GM21786 (cell line): ENCODE measurements around the gene ATG9B.
"Not testable (repeated sequence)": the region's sequence is repeated elsewhere in the genome, so short reads cannot be mapped to it uniquely, and the experiment has no call there.

ENCODE experiments used
- ATAC-seq: cut with Tn5 transposase; IDR thresholded peaks from one replicate; pipeline ENCODE4 v1.9.1; 2021; ENCODE audit not compliant: unreplicated experiment

Gene ATG9B

DNA sequence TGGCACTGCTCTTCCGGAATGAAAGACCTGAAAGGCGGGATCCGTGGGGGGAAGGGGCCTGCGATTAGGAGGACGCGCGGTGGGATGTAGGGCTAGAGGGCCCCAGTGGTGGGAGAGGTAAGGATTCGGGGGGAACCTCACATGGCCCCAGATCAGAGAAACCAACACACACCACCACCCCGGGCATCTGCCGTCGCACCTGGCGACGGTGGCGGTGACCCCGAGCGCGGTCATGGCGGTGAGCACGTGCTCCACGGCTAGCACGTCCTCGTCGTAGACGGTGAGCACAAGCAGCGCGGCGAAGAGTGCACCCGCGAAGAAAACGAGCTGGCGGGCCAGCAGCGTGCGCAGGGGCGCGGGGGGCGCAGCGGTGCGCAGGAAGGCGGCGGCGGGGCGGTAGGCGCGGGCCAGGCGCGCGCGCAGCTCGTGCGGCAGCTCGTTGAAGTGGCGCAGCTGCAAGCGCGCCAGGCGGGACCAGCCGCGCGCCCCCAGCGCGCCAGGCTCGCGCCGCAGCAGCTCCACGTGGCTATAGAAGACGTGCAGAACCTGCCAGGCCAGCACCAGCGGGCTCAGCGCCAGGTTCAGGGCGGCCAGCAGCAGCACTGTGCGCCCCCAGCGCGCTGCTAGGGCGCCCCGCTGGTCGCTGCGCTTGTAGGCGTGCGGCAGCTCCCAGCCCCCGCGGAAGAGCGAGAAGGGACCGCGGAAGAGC, 5.7 kb downstream of the ATG9B start:
- ATAC-seq = no peak

DNA sequence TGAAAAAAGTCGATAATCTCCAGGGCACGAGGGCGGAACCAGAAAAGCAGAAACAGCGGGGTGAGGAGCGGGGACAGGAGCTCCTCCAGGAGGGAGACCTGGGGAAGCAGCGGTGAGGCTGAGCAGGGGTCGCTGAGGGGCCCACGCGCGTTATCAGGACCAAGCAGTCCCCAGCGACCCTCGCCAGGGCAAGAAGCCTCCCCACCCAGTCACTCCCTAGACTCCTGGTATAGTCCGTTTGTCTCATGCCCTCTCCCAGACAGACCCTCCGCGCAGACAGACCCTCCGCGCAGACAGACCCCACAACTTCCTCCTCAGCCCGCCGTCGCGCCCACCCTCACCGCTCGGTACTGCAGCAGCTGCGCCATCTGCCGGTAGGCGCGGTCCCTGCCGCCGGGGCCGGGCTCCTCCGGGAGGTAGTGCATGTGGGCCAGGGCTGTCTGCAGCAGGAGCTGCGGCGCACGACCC, 6.3 kb downstream of the ATG9B start:
- peak; percentile 76 for ATAC-seq

GRCh38 chr7:151017370-151017952, 6.8 kb downstream of the ATG9B start:
- no peak for ATAC-seq

DNA sequence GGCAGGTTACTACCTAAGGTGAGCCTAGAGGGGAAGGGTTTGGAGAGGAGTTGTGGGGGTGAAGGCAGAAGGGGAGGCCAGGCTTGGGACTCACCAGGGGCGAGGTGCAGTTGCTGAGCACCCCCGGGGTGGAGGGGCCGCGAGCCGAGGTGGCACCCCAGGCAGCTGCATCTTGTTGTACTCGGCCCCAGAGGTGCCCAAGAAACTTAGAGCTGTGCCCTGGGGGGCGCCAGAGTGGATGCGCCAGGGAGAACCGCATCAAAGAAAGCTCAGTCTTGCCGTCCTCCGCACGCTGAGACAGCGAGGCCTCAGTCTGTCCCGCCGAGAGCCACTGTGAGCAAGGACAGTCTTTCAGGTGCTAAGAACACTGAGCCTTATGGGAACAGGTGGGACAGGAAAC, 7.4 kb downstream of the ATG9B start:
- no peak for ATAC-seq

GRCh38 chr7:151016505-151016904, 7.8 kb downstream of the ATG9B start:
- ATAC-seq = no peak

GRCh38 chr7:151015967-151016366, 8.3 kb downstream of the ATG9B start:
- ATAC-seq = no peak

- ATAC-seq = no peak
Measured at GRCh38 chr7:151014950-151015349, 9.3 kb downstream of the ATG9B start.

- no peak for ATAC-seq
Measured at GRCh38 chr7:151013733-151014497, 10.4 kb downstream of the ATG9B start.

DNA sequence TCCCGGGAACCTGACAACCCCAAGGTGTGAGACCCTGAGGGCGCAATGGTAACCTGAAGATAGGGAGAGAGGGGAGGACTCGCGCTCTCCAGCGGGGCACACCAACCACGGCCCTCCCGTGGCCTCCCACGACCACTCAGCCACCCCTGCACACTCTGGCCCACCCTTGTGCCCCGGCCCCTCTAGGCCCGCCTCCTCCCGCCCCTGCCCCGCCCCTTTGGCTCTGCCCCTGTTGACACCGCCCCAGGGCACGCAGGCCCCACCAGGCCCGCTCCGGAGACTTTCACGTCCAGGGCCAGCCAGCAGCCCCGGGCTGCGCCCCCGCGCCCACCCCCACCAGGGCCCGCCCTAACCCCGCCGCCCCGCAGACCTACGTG, 10.9 kb downstream of the ATG9B start:
- ATAC-seq = no peak

DNA sequence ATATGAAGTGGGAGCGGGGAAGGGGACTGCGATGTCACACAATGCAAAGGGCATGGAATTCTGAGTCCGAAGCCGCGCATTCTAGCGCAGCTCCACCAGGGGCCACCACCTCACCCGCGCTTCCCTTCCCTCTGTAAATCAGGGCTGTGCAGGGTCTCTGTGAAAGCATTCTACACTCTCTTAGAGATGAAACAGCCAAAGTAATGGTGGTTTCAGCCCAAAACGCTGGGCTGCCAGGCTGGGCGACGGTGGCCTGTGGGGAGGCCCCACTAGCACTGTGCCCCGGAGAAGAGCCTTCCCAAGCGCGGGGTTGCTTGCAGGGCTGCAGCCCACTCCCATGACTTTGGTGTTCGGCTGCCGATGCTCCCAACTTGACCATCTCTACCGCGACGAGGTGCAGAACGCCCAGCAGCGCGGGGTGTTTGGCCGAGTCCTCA, 11.4 kb downstream of the ATG9B start:
- no peak for ATAC-seq

- ATAC-seq = no peak
Measured at GRCh38 chr7:151012031-151012692, 12.1 kb downstream of the ATG9B start.

- ATAC-seq = not testable (repeated sequence)
Measured at GRCh38 chr7:151011616-151012015, 12.7 kb downstream of the ATG9B start.

DNA sequence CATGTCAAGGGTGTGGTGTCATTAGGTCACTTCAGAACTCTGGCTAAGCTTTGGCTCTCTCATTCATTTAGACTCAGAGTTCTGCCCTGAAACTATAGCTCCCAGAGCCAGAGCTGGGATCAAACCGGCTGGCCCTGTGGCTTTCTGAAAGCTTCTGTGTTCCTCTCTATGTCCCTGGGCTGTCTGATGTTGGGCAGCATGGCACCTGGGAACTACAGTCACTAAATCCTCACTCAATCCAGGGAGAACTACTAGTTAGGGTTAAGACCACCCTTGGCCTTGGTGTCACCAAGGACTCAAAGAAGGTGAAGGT, 13.2 kb downstream of the ATG9B start:
- ATAC-seq = no peak

- ATAC-seq = no peak
Measured at GRCh38 chr7:151010307-151011096, 13.8 kb downstream of the ATG9B start.

DNA sequence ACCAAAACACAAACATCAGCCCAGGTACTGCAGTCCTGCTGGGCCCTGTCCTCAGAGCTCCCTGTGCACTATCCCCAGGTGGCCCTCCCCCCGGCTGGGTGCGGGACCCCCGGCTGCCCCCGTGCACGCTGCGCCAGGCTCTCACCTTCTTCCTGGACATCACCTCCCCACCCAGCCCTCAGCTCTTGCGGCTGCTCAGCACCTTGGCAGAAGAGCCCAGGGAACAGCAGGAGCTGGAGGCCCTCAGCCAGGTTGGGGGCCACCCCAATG, 14.3 kb downstream of the ATG9B start:
- ATAC-seq = no peak

- no peak for ATAC-seq
Measured at GRCh38 chr7:151009327-151010036, 14.8 kb downstream of the ATG9B start.

GRCh38 chr7:151008511-151009323, 15.6 kb downstream of the ATG9B start:
- ATAC-seq = no peak

DNA sequence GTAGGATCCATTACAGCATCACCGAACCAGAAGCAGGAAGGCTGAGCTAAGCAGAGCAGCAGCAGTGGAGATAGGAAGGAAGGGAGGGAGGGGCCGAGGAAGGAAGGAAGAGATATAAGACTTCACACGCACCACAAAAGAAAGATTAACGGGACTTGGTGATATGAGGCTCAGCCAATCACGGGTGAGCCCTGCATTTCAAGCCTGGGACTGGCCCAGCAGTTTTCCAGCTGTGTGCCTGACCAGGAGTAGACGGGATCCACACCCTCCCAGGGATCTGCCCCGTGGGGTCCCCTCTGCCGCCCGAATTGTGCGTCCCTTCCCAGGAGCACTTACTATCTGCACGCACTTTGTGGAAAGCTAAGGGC, 16.2 kb downstream of the ATG9B start:
- no peak for ATAC-seq

GRCh38 chr7:151007469-151007898, 16.8 kb downstream of the ATG9B start:
- no peak for ATAC-seq
